ENCODE measurements around the gene C19orf25. TPM values are rescaled to one million over a fixed set of nuclear protein-coding genes. Genes with fewer than 3 reads are reported as not detected.
A peak's percentile ranks its signal among the peaks of the same experiment; 100 is the strongest.

C19orf25 gene
- total and polyA plus RNA-seq, 2 of the 13 experiments (the other 11 are each of a cell fraction or from before 2014, with no cell fraction given): 14.2 to 32.4 TPM

DNA sequence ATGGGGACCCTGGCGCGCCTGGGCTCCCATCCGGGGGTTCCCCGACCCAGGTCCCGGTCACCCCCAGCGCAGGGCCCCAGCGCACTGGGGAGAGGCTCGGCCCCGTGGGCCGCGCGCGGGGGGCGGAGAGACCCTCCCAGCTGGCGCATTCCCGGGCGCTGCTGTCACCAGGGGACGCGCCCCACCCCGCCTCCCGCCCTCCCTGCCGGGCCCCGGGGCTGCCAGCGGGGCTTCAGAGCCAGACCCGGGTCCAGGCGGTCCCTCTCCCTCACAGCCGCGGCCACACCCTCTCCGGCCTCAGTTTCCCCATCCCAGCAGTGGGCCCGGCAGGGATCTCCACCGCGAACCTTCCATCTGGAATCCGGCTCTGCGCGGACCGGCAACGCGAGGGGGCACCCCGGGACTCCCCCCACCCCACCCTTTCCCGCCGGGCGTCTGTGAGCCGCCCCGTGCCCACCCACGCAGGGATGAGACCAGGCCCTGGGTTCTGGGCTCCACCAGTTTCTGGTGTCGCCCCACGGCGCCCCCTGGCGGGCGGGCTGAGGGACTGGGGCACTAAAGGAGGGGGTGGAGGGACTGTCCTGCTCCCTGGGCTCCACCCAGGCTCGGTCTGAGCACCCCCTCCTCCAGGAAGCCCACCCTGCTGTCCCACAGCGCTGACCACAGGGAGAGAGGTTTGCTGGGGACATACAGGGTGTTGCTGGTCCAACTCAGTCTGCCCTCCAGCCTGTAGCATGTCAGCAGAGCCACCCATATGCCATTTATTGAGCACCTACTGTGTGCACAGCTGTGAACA lies 34.7 kb upstream of the C19orf25 start (continued):
- TF ChIP-seq ZNF687 (CRISPR knock-in tag; IDR thresholded peaks at IDR 0.05) (peak; percentile 10; the same call in 1 of the 2 replicates), MED1 (CRISPR knock-in tag; IDR thresholded peaks at IDR 0.05) (no peak), STAT5B (CRISPR knock-in tag; IDR thresholded peaks at IDR 0.05) (no peak), ZIK1 (CRISPR knock-in tag; IDR thresholded peaks at IDR 0.05; ENCODE audit: borderline replicate concordance, low read depth) (0 out of 2 replicates have a peak, but pooled peaks have one; percentile 28), ZNF101 (CRISPR knock-in tag; IDR thresholded peaks at IDR 0.05; ENCODE audit: borderline replicate concordance, low read depth) (no peak), ZNF501 (CRISPR knock-in tag; IDR thresholded peaks at IDR 0.05) (0 out of 2 replicates have a peak, but pooled peaks have one; percentile 45), EED (CRISPR knock-in tag; IDR thresholded peaks at IDR 0.05) (no peak), ZNF17 (CRISPR knock-in tag; IDR thresholded peaks at IDR 0.05) (no peak), MAFF (IDR thresholded peaks at IDR 0.05; ENCODE audit: low read depth, low read length) (no peak), ADNP (CRISPR knock-in tag; IDR thresholded peaks at IDR 0.05) (peak; percentile 77), KDM5A (IDR thresholded peaks at IDR 0.05; ENCODE audit: borderline replicate concordance, low read length) (no peak), AHR (CRISPR knock-in tag; IDR thresholded peaks at IDR 0.05) (no peak)
- TF ChIP-seq, protein P1, sequence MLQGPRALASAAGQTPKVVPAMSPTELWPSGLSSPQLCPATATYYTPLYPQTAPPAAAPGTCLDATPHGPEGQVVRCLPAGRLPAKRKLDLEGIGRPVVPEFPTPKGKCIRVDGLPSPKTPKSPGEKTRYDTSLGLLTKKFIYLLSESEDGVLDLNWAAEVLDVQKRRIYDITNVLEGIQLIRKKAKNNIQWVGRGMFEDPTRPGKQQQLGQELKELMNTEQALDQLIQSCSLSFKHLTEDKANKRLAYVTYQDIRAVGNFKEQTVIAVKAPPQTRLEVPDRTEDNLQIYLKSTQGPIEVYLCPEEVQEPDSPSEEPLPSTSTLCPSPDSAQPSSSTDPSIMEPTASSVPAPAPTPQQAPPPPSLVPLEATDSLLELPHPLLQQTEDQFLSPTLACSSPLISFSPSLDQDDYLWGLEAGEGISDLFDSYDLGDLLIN (CRISPR knock-in tag; IDR thresholded peaks at IDR 0.05; ENCODE audit: borderline replicate concordance): no peak
- TF ChIP-seq, protein P2, sequence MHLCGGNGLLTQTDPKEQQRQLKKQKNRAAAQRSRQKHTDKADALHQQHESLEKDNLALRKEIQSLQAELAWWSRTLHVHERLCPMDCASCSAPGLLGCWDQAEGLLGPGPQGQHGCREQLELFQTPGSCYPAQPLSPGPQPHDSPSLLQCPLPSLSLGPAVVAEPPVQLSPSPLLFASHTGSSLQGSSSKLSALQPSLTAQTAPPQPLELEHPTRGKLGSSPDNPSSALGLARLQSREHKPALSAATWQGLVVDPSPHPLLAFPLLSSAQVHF (CRISPR knock-in tag; IDR thresholded peaks at IDR 0.05): no peak
- TF ChIP-seq, protein P3, sequence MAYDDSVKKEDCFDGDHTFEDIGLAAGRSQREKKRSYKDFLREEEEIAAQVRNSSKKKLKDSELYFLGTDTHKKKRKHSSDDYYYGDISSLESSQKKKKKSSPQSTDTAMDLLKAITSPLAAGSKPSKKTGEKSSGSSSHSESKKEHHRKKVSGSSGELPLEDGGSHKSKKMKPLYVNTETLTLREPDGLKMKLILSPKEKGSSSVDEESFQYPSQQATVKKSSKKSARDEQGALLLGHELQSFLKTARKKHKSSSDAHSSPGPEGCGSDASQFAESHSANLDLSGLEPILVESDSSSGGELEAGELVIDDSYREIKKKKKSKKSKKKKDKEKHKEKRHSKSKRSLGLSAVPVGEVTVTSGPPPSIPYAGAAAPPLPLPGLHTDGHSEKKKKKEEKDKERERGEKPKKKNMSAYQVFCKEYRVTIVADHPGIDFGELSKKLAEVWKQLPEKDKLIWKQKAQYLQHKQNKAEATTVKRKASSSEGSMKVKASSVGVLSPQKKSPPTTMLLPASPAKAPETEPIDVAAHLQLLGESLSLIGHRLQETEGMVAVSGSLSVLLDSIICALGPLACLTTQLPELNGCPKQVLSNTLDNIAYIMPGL (CRISPR knock-in tag; IDR thresholded peaks at IDR 0.05; ENCODE audit: borderline replicate concordance in 1 of 2, low read depth in 1 of 2): 0 out of 4 replicates have a peak, but pooled peaks of 1 of the 2 experiments have one; percentile 32
- TF ChIP-seq, protein P4, sequence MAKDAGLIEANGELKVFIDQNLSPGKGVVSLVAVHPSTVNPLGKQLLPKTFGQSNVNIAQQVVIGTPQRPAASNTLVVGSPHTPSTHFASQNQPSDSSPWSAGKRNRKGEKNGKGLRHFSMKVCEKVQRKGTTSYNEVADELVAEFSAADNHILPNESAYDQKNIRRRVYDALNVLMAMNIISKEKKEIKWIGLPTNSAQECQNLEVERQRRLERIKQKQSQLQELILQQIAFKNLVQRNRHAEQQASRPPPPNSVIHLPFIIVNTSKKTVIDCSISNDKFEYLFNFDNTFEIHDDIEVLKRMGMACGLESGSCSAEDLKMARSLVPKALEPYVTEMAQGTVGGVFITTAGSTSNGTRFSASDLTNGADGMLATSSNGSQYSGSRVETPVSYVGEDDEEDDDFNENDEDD (CRISPR knock-in tag; IDR thresholded peaks at IDR 0.05; ENCODE audit: borderline replicate concordance): no peak
- TF ChIP-seq, protein P5, sequence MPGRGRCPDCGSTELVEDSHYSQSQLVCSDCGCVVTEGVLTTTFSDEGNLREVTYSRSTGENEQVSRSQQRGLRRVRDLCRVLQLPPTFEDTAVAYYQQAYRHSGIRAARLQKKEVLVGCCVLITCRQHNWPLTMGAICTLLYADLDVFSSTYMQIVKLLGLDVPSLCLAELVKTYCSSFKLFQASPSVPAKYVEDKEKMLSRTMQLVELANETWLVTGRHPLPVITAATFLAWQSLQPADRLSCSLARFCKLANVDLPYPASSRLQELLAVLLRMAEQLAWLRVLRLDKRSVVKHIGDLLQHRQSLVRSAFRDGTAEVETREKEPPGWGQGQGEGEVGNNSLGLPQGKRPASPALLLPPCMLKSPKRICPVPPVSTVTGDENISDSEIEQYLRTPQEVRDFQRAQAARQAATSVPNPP (CRISPR knock-in tag; IDR thresholded peaks at IDR 0.05): no peak
